Gastrocnemius medialis (tissue), 4 donors: Measurements from ENCODE around the gene SGMS1. TPM values are rescaled to one million over a fixed set of nuclear protein-coding genes. Genes with fewer than 3 reads are reported as not detected.

Experiments
- ATAC-seq, 2 donors: fragments of 150-250 bp; one replicate each; pipeline ENCODE4 v1.9.1; 2016
- DNase-seq, 2 donors: peaks; one replicate each; pipeline ENCODE4 v3.0.0-alpha.2; 2019
- H3K27ac ChIP-seq, 4 donors: fragments of 200-600 bp; sonication (generic); 1 replicate in 1 of 4; 2 replicates in 3 of 4; pipeline ENCODE4 v1.5.1; 2016 to 2018; ENCODE audit warnings: mild to moderate bottlenecking in 2 of 4, moderate library complexity in 1 of 4
- H3K27me3 ChIP-seq, 3 donors: fragments of 200-600 bp; sonication (generic) in 2 of 3; 1 replicate in 1 of 3; 2 replicates in 2 of 3; pipeline versions ENCODE4 v1.5.1 to v1.6.0; 2016 to 2019; ENCODE audit warnings: mild to moderate bottlenecking in 1 of 3, moderate library complexity in 1 of 3
- H3K36me3 ChIP-seq, 2 donors: fragments of 200-600 bp; sonication (generic) in 1 of 2; one replicate each; pipeline ENCODE4 v1.5.1; 2017 to 2018
- H3K4me1 ChIP-seq, 2 donors: fragments of 200-600 bp; sonication (generic) in 1 of 2; one replicate each; pipeline ENCODE4 v1.5.1; 2016 to 2017; ENCODE audit warnings: mild to moderate bottlenecking in 2 of 2
- H3K4me3 ChIP-seq, 4 donors: fragments of 200-600 bp; sonication (generic) in 3 of 4; 1 replicate in 1 of 4; 2 replicates in 3 of 4; pipeline ENCODE4 v1.5.1; 2016 to 2019; ENCODE audit warnings: mild to moderate bottlenecking in 2 of 4
- H3K9me3 ChIP-seq, 3 donors: fragments of 200-600 bp; sonication (generic) in 2 of 3; 1 replicate in 1 of 3; 2 replicates in 2 of 3; pipeline ENCODE4 v1.5.1; 2016 to 2019
- CTCF ChIP-seq, 5 experiments: fragments of 450-650 bp in 3 of 5; fragments of 200-600 bp in 2 of 5; sonication (generic) in 2 of 5; IDR thresholded peaks in 4 of 5; conservative IDR thresholded peaks in 1 of 5; 1 replicate in 4 of 5; 2 replicates in 1 of 5; pipeline ENCODE4 v1.5.1; 2016 to 2019; ENCODE audit warnings: antibody characterized with exemption in 5 of 5, mild to moderate bottlenecking in 3 of 5, moderate library complexity in 3 of 5
- POLR2A ChIP-seq, 2 donors: fragments of 450-650 bp; IDR thresholded peaks; one replicate each; pipeline ENCODE4 v1.6.1; 2017; ENCODE audit warnings: antibody characterized with exemption in 2 of 2, mild to moderate bottlenecking in 2 of 2, moderate library complexity in 2 of 2
- in situ Hi-C, 4 donors: fragments of 200-750 bp; cut with MboI; loops; one replicate each; pipeline versions ENCODE4 v1.15.0 to v1.8.0; 2017; ENCODE audit warnings: low sequenced_read_pairs in 4 of 4
- intact Hi-C: fragments of 100-400 bp; cut with DNase I; formaldehyde crosslinking; loops from one replicate; pipeline ENCODE4 v1.15.1; 2023; ENCODE audit warnings: low total_unique reads
- total RNA-seq, 4 donors: library from RNA; depleted of rRNA; stranded (reverse); fragments of >200 nt; gene quantifications; one replicate each; pipeline versions ENCODE4 v1.1.0 to v1.2.3, GENCODE V29; 2016

Gene SGMS1
- total RNA-seq, 4 donors from 2014 or later: 17.6 to 30.7 (median 25.0) TPM

- intact Hi-C loops: loop anchor here (5.0 kb wide), 1 partner anchor 288 kb away; no protein-coding TSS in a partner anchor
- in situ Hi-C loops: no loop called here
- TF ChIP-seq CTCF (IDR thresholded peaks at IDR 0.05 in 4 of 5, conservative IDR thresholded peaks at IDR 0.05 in 1 of 5): no peak
- TF ChIP-seq POLR2A (IDR thresholded peaks at IDR 0.05): no peak
- no peaks in the 10 kb centered on the region for H3K9me3 ChIP-seq
- peak overlapping the region in 3 of 4 donors; percentile 39 to 80 (median 73) for H3K27ac ChIP-seq
- peaks cover 33 to 42% of the 10 kb centered on the region in 2 donors for H3K4me1 ChIP-seq
- ATAC-seq (no peak), DNase-seq (no peak)
- H3K36me3 ChIP-seq: no peaks in the 10 kb centered on the region
- no peaks in the 10 kb centered on the region for H3K27me3 ChIP-seq
- H3K4me3 ChIP-seq: no peak overlapping the region
These were observed 299.7 kb downstream of the SGMS1 start for GRCh38 chr10:50324046-50324445.

GRCh38 chr10:50322077-50322476, 301.7 kb downstream of the SGMS1 start:
- TF ChIP-seq POLR2A (IDR thresholded peaks at IDR 0.05) (no peak), CTCF (IDR thresholded peaks at IDR 0.05 in 4 of 5, conservative IDR thresholded peaks at IDR 0.05 in 1 of 5) (no peak)
- H3K27ac ChIP-seq: no peak overlapping the region
- ATAC-seq (no peak), DNase-seq (no peak)
- intact Hi-C loops: loop anchor here (5.0 kb wide), 1 partner anchor 290 kb away; no protein-coding TSS in a partner anchor
- H3K9me3 ChIP-seq: no peaks in the 10 kb centered on the region
- no peaks in the 10 kb centered on the region for H3K36me3 ChIP-seq
- H3K27me3 ChIP-seq: no peaks in the 10 kb centered on the region
- no peak overlapping the region for H3K4me3 ChIP-seq
- peaks cover 26 to 35% of the 10 kb centered on the region in 2 donors for H3K4me1 ChIP-seq
- in situ Hi-C loops: no loop called here

- intact Hi-C loops: no loop called here
- no peaks in the 10 kb centered on the region for H3K27me3 ChIP-seq
- H3K4me1 ChIP-seq: peaks cover 10 to 18% of the 10 kb centered on the region in 2 donors
- in situ Hi-C loops: no loop called here
- H3K27ac ChIP-seq: no peak overlapping the region
- H3K4me3 ChIP-seq: no peak overlapping the region
- DNase-seq: no peak
- TF ChIP-seq CTCF (IDR thresholded peaks at IDR 0.05 in 4 of 5, conservative IDR thresholded peaks at IDR 0.05 in 1 of 5) (no peak), POLR2A (IDR thresholded peaks at IDR 0.05) (no peak)
- ATAC-seq: no peak
- H3K36me3 ChIP-seq: no peaks in the 10 kb centered on the region
- H3K9me3 ChIP-seq: no peaks in the 10 kb centered on the region
These were observed 305.6 kb downstream of the SGMS1 start for GRCh38 chr10:50318129-50318528.

- Histone ChIP-seq H3K4me3 (no peak overlapping the region), H3K9me3 (no peaks in the 10 kb centered on the region), H3K4me1 (peaks cover 10 to 15% of the 10 kb centered on the region in 2 donors), H3K27me3 (no peaks in the 10 kb centered on the region), H3K36me3 (no peaks in the 10 kb centered on the region), H3K27ac (no peak overlapping the region)
- no peak for ATAC-seq
- in situ Hi-C loops: no loop called here
- no peak for DNase-seq
- intact Hi-C loops: no loop called here
- TF ChIP-seq CTCF (IDR thresholded peaks at IDR 0.05 in 4 of 5, conservative IDR thresholded peaks at IDR 0.05 in 1 of 5) (no peak), POLR2A (IDR thresholded peaks at IDR 0.05) (no peak)
These were observed 306.8 kb downstream of the SGMS1 start for GRCh38 chr10:50316695-50317648.
